Parathyroid adenoma (tissue), 2 donors: Measurements from ENCODE around the gene ZBTB1.

Experiments used
- H2AFZ ChIP-seq: fragments of 300-600 bp; sonication (generic); one replicate; pipeline ENCODE4 v1.7.0; 2017; ENCODE audit warnings: antibody characterized with exemption, mild to moderate bottlenecking
- H3K27ac ChIP-seq: fragments of 300-600 bp; sonication (generic); one replicate; pipeline ENCODE4 v1.7.0; 2017
- H3K27me3 ChIP-seq: fragments of 300-600 bp; sonication (generic); one replicate; pipeline ENCODE4 v1.7.0; 2017; ENCODE audit warnings: low read length; ENCODE audit not compliant: control insufficient read depth, insufficient read depth
- H3K36me3 ChIP-seq: fragments of 300-600 bp; sonication (generic); one replicate; pipeline ENCODE4 v1.7.0; 2017; ENCODE audit warnings: low read length; ENCODE audit not compliant: control insufficient read depth, insufficient read depth
- H3K4me1 ChIP-seq: fragments of 300-600 bp; sonication (generic); one replicate; pipeline ENCODE4 v1.7.0; 2017; ENCODE audit warnings: control low read depth
- H3K4me2 ChIP-seq: fragments of 300-600 bp; sonication (generic); one replicate; pipeline ENCODE4 v1.7.0; 2017; ENCODE audit warnings: low read length
- H3K4me3 ChIP-seq: fragments of 300-600 bp; sonication (generic); one replicate; pipeline ENCODE4 v1.7.0; 2017; ENCODE audit warnings: low read depth, low read length
- H3K79me2 ChIP-seq: fragments of 300-600 bp; sonication (generic); one replicate; pipeline ENCODE4 v1.7.0; 2017; ENCODE audit warnings: control low read depth
- H3K9ac ChIP-seq: fragments of 300-600 bp; sonication (generic); one replicate; pipeline ENCODE4 v1.7.0; 2017; ENCODE audit warnings: mild to moderate bottlenecking
- H3K9me3 ChIP-seq: fragments of 300-600 bp; sonication (generic); one replicate; pipeline ENCODE4 v1.7.0; 2017; ENCODE audit warnings: low read length; ENCODE audit not compliant: control insufficient read depth
- TF ChIP-seq, protein P1 (sequence below): fragments of 300-600 bp; sonication (generic); IDR thresholded peaks from one replicate; pipeline ENCODE4 v1.7.0; 2017; ENCODE audit warnings: antibody characterized with exemption, mild to moderate bottlenecking
- donor health status: primary hyperparathyroidism.

Gene ZBTB1

GRCh38 chr14:64536488-64537245, 32.1 kb downstream of the ZBTB1 start:
- Histone ChIP-seq H2AFZ (no peak overlapping the region), H3K9me3 (no peaks in the 10 kb centered on the region)

DNA sequence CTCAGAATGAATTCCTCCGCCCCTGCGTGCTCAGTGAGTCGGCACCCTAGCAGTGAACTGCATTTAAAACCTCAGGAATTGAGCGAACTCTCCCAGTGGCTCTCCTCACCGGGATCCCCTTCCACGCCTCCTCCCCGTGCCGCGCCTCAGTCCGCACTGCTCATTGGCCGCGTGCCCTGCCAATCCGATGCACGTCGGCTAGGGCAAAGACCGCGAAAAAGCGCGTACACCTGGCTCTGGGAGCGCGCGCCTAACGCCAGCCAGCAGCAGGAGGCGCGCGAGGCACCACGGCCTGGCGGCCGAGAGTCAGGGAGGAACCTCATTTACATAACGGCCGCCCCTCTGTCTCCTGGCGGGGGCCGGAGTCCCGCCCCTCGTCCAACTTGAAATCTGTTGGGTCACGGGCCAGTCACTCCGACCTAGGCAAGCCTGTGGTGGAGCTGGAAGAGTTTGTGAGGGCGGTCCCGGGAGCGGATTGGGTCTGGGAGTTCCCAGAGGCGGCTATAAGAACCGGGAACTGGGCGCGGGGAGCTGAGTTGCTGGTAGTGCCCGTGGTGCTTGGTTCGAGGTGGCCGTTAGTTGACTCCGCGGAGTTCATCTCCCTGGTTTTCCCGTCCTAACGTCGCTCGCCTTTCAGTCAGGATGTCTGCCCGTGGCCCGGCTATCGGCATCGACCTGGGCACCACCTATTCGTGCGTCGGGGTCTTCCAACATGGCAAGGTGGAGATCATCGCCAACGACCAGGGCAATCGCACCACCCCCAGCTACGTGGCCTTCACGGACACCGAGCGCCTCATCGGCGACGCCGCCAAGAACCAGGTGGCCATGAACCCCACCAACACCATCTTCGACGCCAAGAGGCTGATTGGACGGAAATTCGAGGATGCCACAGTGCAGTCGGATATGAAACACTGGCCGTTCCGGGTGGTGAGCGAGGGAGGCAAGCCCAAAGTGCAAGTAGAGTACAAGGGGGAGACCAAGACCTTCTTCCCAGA, 35.9 kb downstream of the ZBTB1 start, which contains the start of gene HSPA2:
HSPA2 (plus strand) TSS at position 534 of the 995 bp plus-strand sequence; CDS start at position 643, 109 bp downstream.
- TF ChIP-seq, protein P1, sequence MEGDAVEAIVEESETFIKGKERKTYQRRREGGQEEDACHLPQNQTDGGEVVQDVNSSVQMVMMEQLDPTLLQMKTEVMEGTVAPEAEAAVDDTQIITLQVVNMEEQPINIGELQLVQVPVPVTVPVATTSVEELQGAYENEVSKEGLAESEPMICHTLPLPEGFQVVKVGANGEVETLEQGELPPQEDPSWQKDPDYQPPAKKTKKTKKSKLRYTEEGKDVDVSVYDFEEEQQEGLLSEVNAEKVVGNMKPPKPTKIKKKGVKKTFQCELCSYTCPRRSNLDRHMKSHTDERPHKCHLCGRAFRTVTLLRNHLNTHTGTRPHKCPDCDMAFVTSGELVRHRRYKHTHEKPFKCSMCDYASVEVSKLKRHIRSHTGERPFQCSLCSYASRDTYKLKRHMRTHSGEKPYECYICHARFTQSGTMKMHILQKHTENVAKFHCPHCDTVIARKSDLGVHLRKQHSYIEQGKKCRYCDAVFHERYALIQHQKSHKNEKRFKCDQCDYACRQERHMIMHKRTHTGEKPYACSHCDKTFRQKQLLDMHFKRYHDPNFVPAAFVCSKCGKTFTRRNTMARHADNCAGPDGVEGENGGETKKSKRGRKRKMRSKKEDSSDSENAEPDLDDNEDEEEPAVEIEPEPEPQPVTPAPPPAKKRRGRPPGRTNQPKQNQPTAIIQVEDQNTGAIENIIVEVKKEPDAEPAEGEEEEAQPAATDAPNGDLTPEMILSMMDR, result peak; percentile 89
- Histone ChIP-seq H3K9me3 (no peaks in the 10 kb centered on the region), H2AFZ (peak within 1 kb of the TSS; percentile 95), H3K4me2 (peak within 1 kb of the TSS; percentile 60), H3K27ac (peak within 1 kb of the TSS; percentile 43), H3K9ac (no peak within 1 kb of the TSS), H3K36me3 (no peaks in the 10 kb centered on the region), H3K4me3 (peak within 1 kb of the TSS; percentile 51), H3K79me2 (no peaks in the 10 kb centered on the region), H3K27me3 (no peaks in the 10 kb centered on the region), H3K4me1 (peaks cover 4% of the 10 kb centered on the region)

More at GRCh38 chr14:64536488-64537245, 32.1 kb downstream of the ZBTB1 start:
- TF ChIP-seq, protein P1, result no peak
- no peak overlapping the region for H3K4me3 ChIP-seq
- H3K79me2 ChIP-seq, result no peaks in the 10 kb centered on the region
- no peak overlapping the region for H3K4me2 ChIP-seq
- no peaks in the 10 kb centered on the region for H3K27me3 ChIP-seq
- no peak overlapping the region for H3K27ac ChIP-seq
- H3K9ac ChIP-seq, result no peak overlapping the region
- no peaks in the 10 kb centered on the region for H3K36me3 ChIP-seq
- peaks cover 4% of the 10 kb centered on the region for H3K4me1 ChIP-seq

DNA sequence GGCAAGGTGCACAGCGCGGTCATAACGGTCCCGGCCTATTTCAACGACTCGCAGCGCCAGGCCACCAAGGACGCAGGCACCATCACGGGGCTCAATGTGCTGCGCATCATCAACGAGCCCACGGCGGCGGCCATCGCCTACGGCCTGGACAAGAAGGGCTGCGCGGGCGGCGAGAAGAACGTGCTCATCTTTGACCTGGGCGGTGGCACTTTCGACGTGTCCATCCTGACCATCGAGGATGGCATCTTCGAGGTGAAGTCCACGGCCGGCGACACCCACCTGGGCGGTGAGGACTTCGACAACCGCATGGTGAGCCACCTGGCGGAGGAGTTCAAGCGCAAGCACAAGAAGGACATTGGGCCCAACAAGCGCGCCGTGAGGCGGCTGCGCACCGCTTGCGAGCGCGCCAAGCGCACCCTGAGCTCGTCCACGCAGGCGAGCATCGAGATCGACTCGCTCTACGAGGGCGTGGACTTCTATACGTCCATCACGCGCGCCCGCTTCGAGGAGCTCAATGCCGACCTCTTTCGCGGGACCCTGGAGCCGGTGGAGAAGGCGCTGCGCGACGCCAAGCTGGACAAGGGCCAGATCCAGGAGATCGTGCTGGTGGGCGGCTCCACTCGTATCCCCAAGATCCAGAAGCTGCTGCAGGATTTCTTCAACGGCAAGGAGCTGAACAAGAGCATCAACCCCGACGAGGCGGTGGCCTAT, 36.8 kb downstream of the ZBTB1 start:
- no peaks in the 10 kb centered on the region for H3K36me3 ChIP-seq
- H3K9me3 ChIP-seq, result no peaks in the 10 kb centered on the region
- peak overlapping the region; percentile 49 for H3K4me2 ChIP-seq
- H3K4me3 ChIP-seq, result peak overlapping the region; percentile 51
- peak overlapping the region; percentile 56 for H2AFZ ChIP-seq
- TF ChIP-seq, protein P1, result no peak
- peaks cover 4% of the 10 kb centered on the region for H3K4me1 ChIP-seq
- H3K27ac ChIP-seq, result no peak overlapping the region
- H3K79me2 ChIP-seq, result no peaks in the 10 kb centered on the region
- H3K9ac ChIP-seq, result no peak overlapping the region
- H3K27me3 ChIP-seq, result no peaks in the 10 kb centered on the region

- Histone ChIP-seq H3K4me1 (peaks cover 4% of the 10 kb centered on the region), H3K4me2 (peak overlapping the region; percentile 49), H3K9ac (no peak overlapping the region), H3K36me3 (no peaks in the 10 kb centered on the region), H3K4me3 (peak overlapping the region; percentile 51), H3K79me2 (no peaks in the 10 kb centered on the region), H2AFZ (peak overlapping the region; percentile 56), H3K27me3 (no peaks in the 10 kb centered on the region), H3K27ac (no peak overlapping the region), H3K9me3 (no peaks in the 10 kb centered on the region)
- TF ChIP-seq, protein P1, result no peak
Observed at GRCh38 chr14:64541972-64542835, 37.6 kb downstream of the ZBTB1 start.
